RPMI7951 (cell line): ENCODE results near the gene ZMYND8. TPM values are rescaled to one million over a fixed set of nuclear protein-coding genes. Genes with fewer than 3 reads are reported as not detected.

Source experiments
- DNase-seq: peaks from one replicate; pipeline ENCODE4 v3.0.0-alpha.2; 2012; ENCODE audit warnings: low read depth
- total RNA-seq: library from RNA; depleted of rRNA; stranded (reverse); fragments of >200 nt; shearing (Covaris generic); gene quantifications from 2 replicates; pipeline ENCODE4 v1.2.3, GENCODE V29; 2014

The ZMYND8 gene
- total RNA-seq, 1 experiment from 2014 or later, result 36.0 TPM

DNA sequence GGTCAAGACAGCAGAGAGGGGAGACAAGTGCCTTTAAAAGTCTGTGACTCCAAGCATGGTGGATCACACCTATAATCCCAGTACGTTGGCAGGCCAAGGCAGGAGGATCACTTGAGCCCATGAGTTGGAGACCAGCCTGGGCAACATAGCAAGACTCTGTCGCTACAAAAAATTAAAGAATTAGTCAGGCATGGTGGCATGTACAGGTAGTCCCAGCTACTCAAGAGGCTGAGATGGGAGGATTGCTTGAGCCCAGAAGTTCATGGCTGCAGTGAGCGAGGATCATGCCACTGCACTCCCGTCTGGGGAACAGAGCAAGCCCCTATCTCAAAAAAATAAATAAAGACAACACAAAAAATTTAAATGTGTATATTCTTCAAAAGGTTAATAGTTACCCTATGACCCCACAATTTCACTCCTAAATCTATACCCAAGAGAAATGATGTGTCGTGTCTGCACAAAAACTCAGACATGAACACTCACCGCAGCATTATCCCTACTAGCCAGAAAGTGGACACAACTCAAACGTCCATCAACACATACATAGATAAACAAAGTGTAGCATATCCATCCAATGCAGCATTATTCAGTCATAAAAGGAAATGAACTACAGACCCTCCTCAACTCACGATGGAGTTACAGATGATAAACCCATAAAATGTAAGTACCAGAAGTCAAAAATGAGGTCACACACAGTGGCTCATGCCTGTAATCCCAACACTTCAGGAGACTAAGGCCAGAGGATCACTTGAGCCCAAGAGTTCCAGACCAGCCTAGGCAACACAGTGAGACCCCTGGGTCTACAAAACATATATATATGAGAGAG lies 23.9 kb downstream of the ZMYND8 start:
- DNase-seq, result no peak

DNA sequence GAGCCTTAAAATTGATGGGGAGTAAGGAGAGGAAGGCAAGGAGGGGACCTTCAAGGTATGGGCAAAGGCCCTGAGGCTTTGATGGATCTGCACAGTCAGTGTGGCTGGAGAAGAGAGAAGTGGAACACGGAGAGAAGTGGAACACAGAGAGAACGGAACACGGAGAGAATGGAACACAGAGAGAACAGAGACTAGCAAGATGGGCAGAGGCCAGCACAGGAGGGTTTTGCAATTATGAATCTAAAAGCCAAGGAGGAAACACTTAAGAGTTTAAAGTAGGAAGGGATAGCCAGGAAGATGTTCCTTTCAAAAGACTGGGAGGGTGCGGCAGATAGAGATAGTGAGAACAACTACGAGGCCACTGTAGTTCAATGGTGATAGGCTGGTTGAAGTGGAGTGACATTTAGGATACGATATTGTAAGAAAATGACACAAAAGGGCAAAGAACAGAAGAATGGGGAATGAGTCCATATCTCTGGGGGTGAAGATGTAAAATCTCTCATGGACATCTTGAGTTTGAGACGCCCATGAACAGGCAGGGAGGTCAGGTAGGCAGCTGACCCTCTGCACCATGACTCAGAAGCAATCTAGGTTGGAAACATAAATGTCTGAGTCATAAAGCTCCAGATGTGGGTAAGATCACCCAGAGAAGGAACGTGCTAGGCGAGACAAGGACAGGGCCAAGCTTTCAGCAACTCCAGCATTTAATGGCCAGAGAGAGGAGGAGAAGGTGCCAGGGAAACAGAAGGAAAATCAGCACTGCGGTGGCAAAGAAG lies 25.4 kb downstream of the ZMYND8 start:
- DNase-seq, result peak; percentile 100

- no peak for DNase-seq
Measured at GRCh38 chr20:47330071-47330470, 26.4 kb downstream of the ZMYND8 start.

DNA sequence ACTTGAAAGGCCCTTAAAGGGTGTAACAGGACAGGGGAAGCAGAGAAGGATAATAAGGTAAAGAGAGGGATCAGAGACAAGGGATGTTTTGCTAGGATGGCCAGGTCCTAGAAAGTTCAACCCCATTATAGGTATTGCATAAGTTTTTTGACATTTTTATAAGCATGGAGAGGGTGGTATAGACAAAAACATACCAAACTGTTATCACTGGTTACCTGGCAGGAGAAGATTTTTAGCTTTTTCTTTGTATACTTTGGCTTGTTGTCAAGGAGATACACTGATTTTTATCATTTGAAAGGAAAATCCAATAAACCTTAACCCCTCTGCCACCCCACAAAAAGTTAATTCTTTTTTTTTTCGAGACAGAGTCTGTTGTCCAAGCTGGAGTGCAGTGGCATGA lies 28.4 kb downstream of the ZMYND8 start:
- DNase-seq, result no peak

DNA sequence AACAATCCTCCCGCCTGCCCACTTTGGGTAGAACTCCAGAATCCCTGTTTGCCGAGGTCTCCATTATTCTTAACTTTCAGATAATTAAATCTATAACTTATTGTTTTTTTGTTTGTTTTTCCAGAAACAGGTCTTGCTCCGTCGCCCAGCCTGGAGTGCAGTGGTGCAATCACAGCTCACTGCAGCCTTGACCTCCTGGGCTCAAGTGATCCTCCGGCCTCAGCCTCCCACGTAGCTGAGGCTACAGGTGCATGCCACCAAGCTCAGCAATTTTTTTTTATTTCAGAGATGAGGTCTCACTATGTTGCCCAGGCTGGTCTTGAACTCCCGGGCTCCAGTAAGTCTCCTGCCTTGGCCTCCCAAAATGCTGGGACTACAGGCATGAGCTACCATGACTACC lies 28.8 kb downstream of the ZMYND8 start:
- DNase-seq, result no peak

DNA sequence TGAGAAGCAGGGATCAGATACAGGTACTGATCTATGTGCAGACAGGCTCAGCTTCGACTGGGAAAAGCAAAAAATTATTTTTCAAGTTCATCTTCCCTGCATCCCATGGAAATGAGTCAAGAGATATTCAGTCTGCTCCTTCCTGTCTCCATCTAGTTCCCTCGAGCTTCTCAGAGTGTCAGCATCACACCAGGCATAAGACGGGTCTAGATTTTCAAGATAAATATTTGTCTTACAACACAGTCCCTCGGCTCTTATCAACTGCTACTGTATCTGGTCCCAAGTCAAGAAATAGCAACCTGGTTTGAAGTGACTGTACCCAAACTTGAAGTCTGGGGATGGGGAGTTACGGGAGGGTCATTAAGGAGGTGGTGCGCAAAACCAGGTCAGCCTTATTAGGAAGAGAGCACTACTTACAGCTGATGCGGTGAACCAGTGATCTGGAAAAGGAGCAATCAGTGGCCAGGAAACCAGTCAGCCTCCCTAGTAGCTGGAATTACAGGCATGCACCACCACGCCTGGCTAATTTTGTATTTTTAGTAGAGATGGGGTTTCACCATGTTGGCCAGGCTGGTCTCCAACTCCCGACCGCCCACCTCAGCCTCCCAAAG lies 29.7 kb downstream of the ZMYND8 start:
- peak; percentile 48 for DNase-seq

GRCh38 chr20:47325242-47325641 lies 31.3 kb downstream of the ZMYND8 start:
- no peak for DNase-seq

GRCh38 chr20:47320990-47321805 lies 35.3 kb downstream of the ZMYND8 start:
- DNase-seq, result no peak

- peak; percentile 94 for DNase-seq
Measured at GRCh38 chr20:47319517-47320252, 36.8 kb downstream of the ZMYND8 start.

DNA sequence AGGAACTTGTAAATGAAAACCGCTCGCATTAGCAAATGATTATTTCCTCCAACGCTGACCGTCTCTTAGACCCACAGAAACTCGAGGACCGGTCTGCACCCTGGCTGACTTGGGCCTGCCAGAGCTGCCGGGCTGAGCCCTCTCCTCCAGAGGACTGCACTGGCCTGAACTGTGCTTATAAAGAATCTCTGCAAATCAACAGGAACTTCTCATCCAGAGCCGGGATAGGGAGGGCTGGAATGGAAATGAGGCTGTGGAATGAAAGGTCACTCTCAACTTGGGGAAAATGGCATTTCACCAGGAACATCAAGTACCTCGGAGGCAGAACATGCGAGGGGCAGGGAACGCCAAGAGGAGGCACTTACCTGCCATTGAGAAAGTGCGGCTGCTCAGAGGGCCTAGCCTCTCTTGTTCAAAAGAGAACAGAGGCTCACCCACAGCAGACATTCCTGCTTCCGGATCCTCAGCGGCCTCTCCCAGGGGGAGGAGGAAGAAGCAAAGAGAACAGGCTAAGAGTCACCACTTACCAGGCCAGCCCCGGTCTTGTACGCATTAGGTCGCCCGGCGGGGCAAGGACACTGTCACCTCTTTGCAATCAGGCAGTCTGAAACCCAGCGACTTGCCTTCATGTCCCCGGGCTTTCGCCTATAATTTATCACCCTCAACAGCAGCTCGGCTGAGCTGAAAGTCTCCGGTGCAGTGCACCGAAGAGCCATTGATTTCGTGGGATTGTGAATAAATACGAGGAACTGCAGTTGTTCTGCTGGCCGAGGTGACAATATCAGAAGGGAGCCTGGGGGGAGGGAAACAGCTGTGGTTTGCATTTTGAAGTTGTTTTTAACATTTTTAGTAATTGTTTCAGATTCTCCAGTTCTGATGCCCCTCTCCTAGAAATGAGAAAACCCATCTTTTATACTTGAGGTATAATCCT lies 37.6 kb downstream of the ZMYND8 start:
- peak; percentile 80 for DNase-seq

GRCh38 chr20:47318027-47318585 lies 38.4 kb downstream of the ZMYND8 start:
- DNase-seq, result peak; percentile 70

GRCh38 chr20:47317127-47317895 lies 39.2 kb downstream of the ZMYND8 start:
- DNase-seq, result peak; percentile 99

DNA sequence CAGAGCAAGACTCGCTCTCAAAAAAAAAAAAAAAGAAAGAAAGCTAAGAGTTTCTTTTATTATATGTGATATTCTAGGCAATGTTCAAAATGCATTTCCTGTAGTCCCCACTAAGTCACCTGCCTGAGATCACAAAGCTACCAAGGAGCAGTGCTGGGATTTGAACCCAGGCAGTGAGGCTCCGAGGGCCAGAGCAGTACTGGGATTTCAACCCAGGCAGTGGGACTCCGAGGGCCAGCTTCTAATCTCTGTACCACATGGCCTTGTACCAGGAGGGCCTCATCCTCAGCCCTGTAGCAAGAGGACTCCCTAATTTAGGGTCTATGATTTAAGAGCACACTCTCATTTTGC lies 39.7 kb downstream of the ZMYND8 start:
- no peak for DNase-seq

GRCh38 chr20:47315339-47316056 lies 41.0 kb downstream of the ZMYND8 start:
- DNase-seq, result peak; percentile 97

GRCh38 chr20:47314647-47315338 lies 41.7 kb downstream of the ZMYND8 start:
- no peak for DNase-seq

GRCh38 chr20:47311967-47312681 lies 44.4 kb downstream of the ZMYND8 start:
- DNase-seq, result no peak

GRCh38 chr20:47311211-47311610 lies 45.3 kb downstream of the ZMYND8 start:
- DNase-seq, result no peak
